GM12878 (cell line): Measurements from ENCODE around the gene ERCC2. TPM values are rescaled to one million over a fixed set of nuclear protein-coding genes. Genes with fewer than 3 reads are reported as not detected.

Experiments
- ATAC-seq: fragments of 200-7000 bp; cut with Tn5 transposase; 3 replicates; pipeline ENCODE4 v1.9.1; 2020; ENCODE audit warnings: mild to moderate bottlenecking, moderate library complexity
- BruUV-seq: library from RNA; stranded (reverse); fragments of 400-500 nt; replicated peaks from 2 replicates; lab custom pipeline; 2021; lab: Mats Ljungman, UMichigan
- CTCF ChIA-PET: fragments of 300-600 bp; sonication (Branson Sonifier 250); formaldehyde crosslinking; extraction: SDS; loops from one replicate; lab custom pipeline; 2021; ENCODE audit warnings: inconsistent platforms; lab: Yijun Ruan, JAX
- POLR2A ChIA-PET: fragments of 350-600 bp; formaldehyde crosslinking; extraction: SDS; loops from one replicate; lab custom pipeline; 2021; ENCODE audit warnings: inconsistent platforms; lab: Charles Lee
- RAD21 ChIA-PET: fragments of 300-600 bp; sonication (Branson Sonifier 250); formaldehyde crosslinking; loops from one replicate; lab custom pipeline; 2023; ENCODE audit warnings: antibody characterized with exemption; ENCODE audit not compliant: unreplicated experiment; lab: Charles Lee
- SMC1A ChIA-PET: fragments of 300-600 bp; sonication (Branson Sonifier 250); formaldehyde crosslinking; loops from one replicate; lab custom pipeline; 2023; ENCODE audit not compliant: unreplicated experiment, uncharacterized antibody; lab: Charles Lee
- DNase-seq: peaks from one replicate; pipeline ENCODE4 v3.0.0-alpha.2; 2011; ENCODE audit warnings: low read depth, low spot score
- FAIRE-seq: peaks from 3 replicates; lab custom pipeline; 2011; peaks lifted over from hg19 to GRCh38; lab: Jason Lieb, UNC
- H2AFZ ChIP-seq: 2 replicates; pipeline ENCODE4 v1.6.0; 2011; ENCODE audit warnings: low read depth, low read length, control low read depth; ENCODE audit not compliant: control insufficient read depth
- H3K27ac ChIP-seq: 2 replicates; pipeline ENCODE4 v1.5.1; 2011; ENCODE audit warnings: control low read depth; ENCODE audit not compliant: control insufficient read depth, insufficient read depth
- H3K27me3 ChIP-seq, 2 experiments: replicated peaks in 1 of 2; 2 replicates each; pipeline versions ENCODE4 v1.6.0 to v1.6.1; 2011; ENCODE audit warnings: low read length in 1 of 2; ENCODE audit not compliant: control insufficient read depth in 2 of 2, insufficient read depth in 2 of 2
- H3K36me3 ChIP-seq, 2 experiments: 2 replicates each; pipeline ENCODE4 v1.5.1; 2011; ENCODE audit warnings: low read length in 1 of 2; ENCODE audit not compliant: control insufficient read depth in 2 of 2, insufficient read depth in 2 of 2
- H3K4me1 ChIP-seq: 2 replicates; pipeline ENCODE4 v1.6.1; 2011; ENCODE audit warnings: mild to moderate bottlenecking, low read length, moderate library complexity, mixed read lengths; ENCODE audit not compliant: control insufficient read depth, insufficient read depth
- H3K4me2 ChIP-seq: 2 replicates; pipeline ENCODE4 v1.6.0; 2011; ENCODE audit warnings: control low read depth; ENCODE audit not compliant: control insufficient read depth, insufficient read depth
- H3K4me3 ChIP-seq: fragments of 200-600 bp; sonication (generic); 2 replicates; pipeline ENCODE4 v1.5.1; 2016
- H3K79me2 ChIP-seq: 2 replicates; pipeline ENCODE4 v1.6.0; 2011; ENCODE audit warnings: low read length; ENCODE audit not compliant: control insufficient read depth, insufficient read depth
- H3K9ac ChIP-seq: 2 replicates; pipeline ENCODE4 v1.8.0; 2011; ENCODE audit warnings: low read length, control low read depth, mixed read lengths; ENCODE audit not compliant: control insufficient read depth, insufficient read depth
- H3K9me3 ChIP-seq: replicated peaks from 3 replicates; pipeline ENCODE4 v1.5.1; 2011; ENCODE audit warnings: mild to moderate bottlenecking, low read length; ENCODE audit not compliant: control insufficient read depth, insufficient read depth
- H4K20me1 ChIP-seq: 2 replicates; pipeline ENCODE4 v1.6.0; 2011; ENCODE audit not compliant: control insufficient read depth, insufficient read depth
- BMI1 ChIP-seq: fragments of 450-650 bp; IDR thresholded peaks from 2 replicates; pipeline ENCODE4 v1.6.1; 2016; ENCODE audit warnings: mild to moderate bottlenecking, moderate library complexity, borderline replicate concordance
- CBFB ChIP-seq: IDR thresholded peaks from 2 replicates; pipeline ENCODE4 v1.6.1; 2016; ENCODE audit warnings: antibody characterized with exemption, low read depth
- EGR1 ChIP-seq, 2 experiments: IDR thresholded peaks; 1 replicate in 1 of 2; 2 replicates in 1 of 2; pipeline ENCODE4 v1.6.1; 2011 to 2012; ENCODE audit warnings: low read depth in 2 of 2, low read length in 2 of 2, borderline replicate concordance in 1 of 2, mild to moderate bottlenecking in 1 of 2, moderate library complexity in 1 of 2
- ESRRA ChIP-seq: IDR thresholded peaks from 2 replicates; pipeline ENCODE4 v1.6.1; 2012; ENCODE audit warnings: mild to moderate bottlenecking, low read length, improper control_type of control experiment
- PAX5 ChIP-seq: IDR thresholded peaks from 2 replicates; pipeline ENCODE4 v1.6.1; 2011; ENCODE audit warnings: low read depth, low read length, borderline replicate concordance
- POLR2A ChIP-seq: IDR thresholded peaks from 2 replicates; pipeline ENCODE4 v1.6.1; 2011; ENCODE audit warnings: low read depth, mild to moderate bottlenecking, low read length
- SUPT20H ChIP-seq: IDR thresholded peaks from 2 replicates; pipeline ENCODE4 v1.6.1; 2011; ENCODE audit warnings: low read depth, mild to moderate bottlenecking, low read length, moderate library complexity, borderline replicate concordance; ENCODE audit not compliant: control insufficient read depth
- TARDBP ChIP-seq: IDR thresholded peaks from 2 replicates; pipeline ENCODE4 v1.6.1; 2016; ENCODE audit warnings: borderline replicate concordance
- WGBS: methylation state at CpG from one replicate; pipeline ENCODE4 v1.1.6; 2016; ENCODE audit warnings: low lambda C conversion rate; ENCODE audit not compliant: insufficient replicate concordance, insufficient coverage; ENCODE audit errors: missing lambda C conversion rate; 5-methylcytosine and 5-hydroxymethylcytosine counted together
- in situ Hi-C: fragments of 300-500 bp; cut with MboI; formaldehyde crosslinking; loops from 9 replicates; pipeline ENCODE4 v1.14.3; 2018; ENCODE audit warnings: mixed read lengths
- intact Hi-C: fragments of 100-400 bp; cut with micrococcal nuclease; formaldehyde crosslinking; loops from one replicate; pipeline ENCODE4 v1.14.2; 2022; ENCODE audit not compliant: unreplicated experiment
- polyA plus RNA-seq, 11 experiments: library from polyadenylated mRNA; depleted of rRNA in 4 of 11; unstranded in 6 of 11; stranded (reverse) in 5 of 11; fragments of >200 nt; fragmentation: Nextera tagmentation in 4 of 11; fragmentation: Illumina TruSeq in 1 of 11; extraction: Ambion mirVana in 4 of 11; extraction: Trizol in 1 of 11; gene quantifications; 1 replicate in 1 of 11; 2 replicates in 10 of 11; pipeline versions ENCODE4 v1.2.1 to v1.2.3, GENCODE V29; 2011 to 2016; ENCODE audit warnings: inconsistent platforms in 2 of 11, missing spikeins in 2 of 11, low read depth in 1 of 11
- total RNA-seq, 4 experiments: library from RNA; depleted of rRNA in 3 of 4; stranded (reverse); fragments of >200 nt in 3 of 4; fragmentation: Illumina TruSeq in 1 of 4; extraction: Trizol in 1 of 4; gene quantifications; 2 replicates each; pipeline versions ENCODE4 v1.2.1 to v1.2.3, GENCODE V29; 2013 to 2021
- TF ChIP-seq, protein P1 (sequence below): IDR thresholded peaks from 2 replicates; pipeline ENCODE4 v1.6.1; 2011; ENCODE audit warnings: mild to moderate bottlenecking, low read depth, low read length, moderate library complexity; ENCODE audit not compliant: insufficient replicate concordance
- TF ChIP-seq, protein P2 (sequence below): IDR thresholded peaks from 2 replicates; pipeline ENCODE4 v1.6.1; 2012; ENCODE audit warnings: low read depth, low read length, improper control_type of control experiment

The ERCC2 gene
- total and polyA plus RNA-seq, 10 of the 15 experiments (the other 5 are each of a cell fraction or from before 2014, with no cell fraction given), result 1.3 to 40.1 (median 15.6) TPM

DNA sequence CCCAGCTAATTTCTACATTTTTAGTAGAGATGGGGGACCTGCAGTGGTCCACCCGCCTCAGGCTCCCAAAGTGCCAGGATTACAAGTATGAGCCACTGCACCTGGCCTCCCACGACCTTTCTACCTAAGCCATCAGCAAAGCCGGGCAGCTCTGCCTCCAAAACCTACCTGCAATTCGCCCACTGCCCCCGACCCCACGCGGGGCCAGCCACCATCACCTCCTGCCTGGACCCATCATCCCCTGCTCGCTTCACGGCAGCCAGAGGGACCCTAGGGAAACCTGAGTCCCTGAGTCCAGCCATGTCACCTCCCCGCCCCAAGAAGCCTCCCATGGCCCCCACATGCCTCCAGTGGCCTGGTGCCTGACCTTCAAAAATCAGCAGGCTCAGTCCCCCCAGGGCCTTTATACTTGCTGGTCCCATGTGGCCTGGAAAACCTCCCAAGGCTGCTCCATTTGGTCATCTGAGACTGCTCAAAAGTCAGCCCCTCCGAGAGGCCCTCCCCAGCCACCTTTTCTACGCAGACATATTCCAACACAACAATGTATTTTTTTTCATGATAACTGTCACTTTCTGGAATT, 12.1 kb downstream of the ERCC2 start:
- Histone ChIP-seq H4K20me1 (no peaks in the 10 kb centered on the region), H2AFZ (no peak overlapping the region), H3K36me3 (peaks cover 3 to 5% of the 10 kb centered on the region in 2 experiments; a peak in 3 of 4 replicates), H3K27ac (no peak overlapping the region), H3K9ac (no peak overlapping the region), H3K79me2 (no peaks in the 10 kb centered on the region), H3K27me3 (no peaks in the 10 kb centered on the region), H3K4me1 (no peaks in the 10 kb centered on the region), H3K4me2 (no peak overlapping the region), H3K4me3 (no peak overlapping the region), H3K9me3 (no peaks in the 10 kb centered on the region)
- ChIA-PET POLR2A (no interaction called here), SMC1A (interaction anchor here (0.6 kb wide), 1 partner anchor 9 kb away, joined by 3 read pairs; no protein-coding TSS in a partner anchor), RAD21 (no interaction called here), CTCF (no interaction called here)
- 88% methylated on average over 12 of the region's 12 CpGs for WGBS
- TF ChIP-seq CBFB, result no peak
- TF ChIP-seq PAX5, result no peak
- no peak for TF ChIP-seq EGR1 (IDR thresholded peaks at IDR 0.05; ENCODE audit: borderline replicate concordance in 1 of 2, low read depth in 2 of 2, low read length in 2 of 2)
- TF ChIP-seq ESRRA, result no peak
- no peak for TF ChIP-seq TARDBP
- no peak for TF ChIP-seq SUPT20H
- TF ChIP-seq, protein P1, sequence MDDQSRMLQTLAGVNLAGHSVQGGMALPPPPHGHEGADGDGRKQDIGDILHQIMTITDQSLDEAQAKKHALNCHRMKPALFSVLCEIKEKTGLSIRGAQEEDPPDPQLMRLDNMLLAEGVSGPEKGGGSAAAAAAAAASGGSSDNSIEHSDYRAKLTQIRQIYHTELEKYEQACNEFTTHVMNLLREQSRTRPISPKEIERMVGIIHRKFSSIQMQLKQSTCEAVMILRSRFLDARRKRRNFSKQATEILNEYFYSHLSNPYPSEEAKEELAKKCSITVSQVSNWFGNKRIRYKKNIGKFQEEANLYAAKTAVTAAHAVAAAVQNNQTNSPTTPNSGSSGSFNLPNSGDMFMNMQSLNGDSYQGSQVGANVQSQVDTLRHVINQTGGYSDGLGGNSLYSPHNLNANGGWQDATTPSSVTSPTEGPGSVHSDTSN, result no peak
- TF ChIP-seq, protein P2, sequence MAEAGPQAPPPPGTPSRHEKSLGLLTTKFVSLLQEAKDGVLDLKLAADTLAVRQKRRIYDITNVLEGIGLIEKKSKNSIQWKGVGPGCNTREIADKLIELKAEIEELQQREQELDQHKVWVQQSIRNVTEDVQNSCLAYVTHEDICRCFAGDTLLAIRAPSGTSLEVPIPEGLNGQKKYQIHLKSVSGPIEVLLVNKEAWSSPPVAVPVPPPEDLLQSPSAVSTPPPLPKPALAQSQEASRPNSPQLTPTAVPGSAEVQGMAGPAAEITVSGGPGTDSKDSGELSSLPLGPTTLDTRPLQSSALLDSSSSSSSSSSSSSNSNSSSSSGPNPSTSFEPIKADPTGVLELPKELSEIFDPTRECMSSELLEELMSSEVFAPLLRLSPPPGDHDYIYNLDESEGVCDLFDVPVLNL, result no peak
- no peak for TF ChIP-seq POLR2A
- no peak for TF ChIP-seq BMI1
- intact Hi-C loops, result no loop called here
- in situ Hi-C loops, result no loop called here
- no peak for FAIRE-seq
- BruUV-seq, result TSS peak; percentile 45
- ATAC-seq, result no peak
- no peak for DNase-seq
